Body of pancreas (tissue), 4 donors: ENCODE data around the gene CTSE. TPM values are rescaled to one million over a fixed set of nuclear protein-coding genes. Genes with fewer than 3 reads are reported as not detected.

Source experiments
- ATAC-seq: fragments of 150-250 bp; one replicate; pipeline ENCODE4 v1.9.1; 2016
- DNase-seq, 4 donors: peaks; one replicate each; pipeline ENCODE4 v3.0.0-alpha.2; 2019
- H3K27ac ChIP-seq, 4 donors: fragments of 200-600 bp; sonication (generic); 1 replicate in 3 of 4; 2 replicates in 1 of 4; pipeline versions ENCODE4 v1.5.1 to v1.6.1; 2016 to 2019; ENCODE audit warnings: mild to moderate bottlenecking in 1 of 4, mixed read lengths in 1 of 4, moderate library complexity in 1 of 4
- H3K27me3 ChIP-seq, 2 donors: fragments of 200-600 bp; sonication (generic); one replicate each; pipeline ENCODE4 v1.6.0; 2016; ENCODE audit warnings: mild to moderate bottlenecking in 1 of 2
- H3K36me3 ChIP-seq, 2 donors: fragments of 200-600 bp; sonication (generic); replicated peaks in 1 of 2; 2 replicates each; pipeline ENCODE4 v1.5.1; 2016; ENCODE audit warnings: low read depth in 2 of 2; ENCODE audit not compliant: insufficient read depth in 1 of 2
- H3K4me1 ChIP-seq: fragments of 200-600 bp; sonication (generic); one replicate; pipeline ENCODE4 v1.6.0; 2016
- H3K4me3 ChIP-seq, 2 donors: fragments of 200-600 bp; sonication (generic); 1 replicate in 1 of 2; 2 replicates in 1 of 2; pipeline ENCODE4 v1.5.1; 2016 to 2019
- H3K9me3 ChIP-seq, 3 donors: fragments of 200-600 bp; sonication (generic); 1 replicate in 2 of 3; 2 replicates in 1 of 3; pipeline ENCODE4 v1.5.1; 2016
- CTCF ChIP-seq, 7 experiments: fragments of 450-650 bp in 4 of 7; fragments of 200-600 bp in 3 of 7; sonication (generic) in 3 of 7; IDR thresholded peaks; one replicate each; pipeline ENCODE4 v1.5.1; 2016 to 2019; ENCODE audit warnings: antibody characterized with exemption in 7 of 7
- POLR2A ChIP-seq, 3 donors: fragments of 450-650 bp; IDR thresholded peaks; one replicate each; pipeline ENCODE4 v1.6.1; 2016; ENCODE audit warnings: antibody characterized with exemption in 3 of 3, mild to moderate bottlenecking in 2 of 3
- WGBS, 2 donors: methylation state at CpG; one replicate each; pipeline ENCODE4 v1.1.5; 2017; 5-methylcytosine and 5-hydroxymethylcytosine counted together
- intact Hi-C: fragments of 100-400 bp; cut with DNase I; formaldehyde crosslinking; loops from one replicate; pipeline ENCODE4 v1.15.1; 2023
- total RNA-seq, 2 donors: library from RNA; depleted of rRNA; stranded (reverse); fragments of >200 nt; gene quantifications; one replicate each; pipeline ENCODE4 v1.1.0, GENCODE V29; 2016

The CTSE gene
- total RNA-seq, 2 donors from 2014 or later: 4.9 to 28.3 TPM

GRCh38 chr1:206040328-206040727 lies 16.6 kb upstream of the CTSE start:
- intact Hi-C loops: no loop called here
- H3K27ac ChIP-seq: no peak overlapping the region
- DNase-seq (no peak), ATAC-seq (no peak)
- no peak overlapping the region for H3K4me3 ChIP-seq
- no peak for TF ChIP-seq CTCF (IDR thresholded peaks at IDR 0.05)
- TF ChIP-seq POLR2A (IDR thresholded peaks at IDR 0.05): no peak
- no peaks in the 10 kb centered on the region for H3K36me3 ChIP-seq
- 62 to 66% methylated on average over 5 of the region's 5 CpGs for WGBS, 2 donors
- peaks cover 0 to 3% of the 10 kb centered on the region in 2 donors for H3K27me3 ChIP-seq
- no peaks in the 10 kb centered on the region for H3K9me3 ChIP-seq
- no peaks in the 10 kb centered on the region for H3K4me1 ChIP-seq

- intact Hi-C loops: no loop called here
- ATAC-seq (no peak), DNase-seq (no peak)
- Histone ChIP-seq H3K4me1 (no peaks in the 10 kb centered on the region), H3K9me3 (no peaks in the 10 kb centered on the region), H3K4me3 (no peak overlapping the region), H3K27me3 (peaks cover 0 to 3% of the 10 kb centered on the region in 2 donors), H3K27ac (no peak overlapping the region), H3K36me3 (no peaks in the 10 kb centered on the region)
- 47 to 57% methylated on average over 7 of the region's 7 CpGs for WGBS, 2 donors
- no peak for TF ChIP-seq POLR2A (IDR thresholded peaks at IDR 0.05)
- no peak for TF ChIP-seq CTCF (IDR thresholded peaks at IDR 0.05)
Observed at GRCh38 chr1:206039046-206039973, 15.6 kb upstream of the CTSE start.

- TF ChIP-seq POLR2A (IDR thresholded peaks at IDR 0.05): no peak
- no peak for TF ChIP-seq CTCF (IDR thresholded peaks at IDR 0.05)
- no peak for DNase-seq
- no peak overlapping the region for H3K27ac ChIP-seq
- no peak for ATAC-seq
- H3K27me3 ChIP-seq: peaks cover 0 to 3% of the 10 kb centered on the region in 2 donors
- no peak overlapping the region for H3K4me3 ChIP-seq
- no peaks in the 10 kb centered on the region for H3K9me3 ChIP-seq
- intact Hi-C loops: no loop called here
- WGBS, 2 donors: 82 to 86% methylated on average over 9 of the region's 9 CpGs
- no peaks in the 10 kb centered on the region for H3K4me1 ChIP-seq
- no peaks in the 10 kb centered on the region for H3K36me3 ChIP-seq
Observed at GRCh38 chr1:206037581-206037980, 13.9 kb upstream of the CTSE start.

GRCh38 chr1:206036663-206037455 lies 13.2 kb upstream of the CTSE start:
- TF ChIP-seq CTCF (IDR thresholded peaks at IDR 0.05): no peak
- H3K9me3 ChIP-seq: no peaks in the 10 kb centered on the region
- WGBS, 2 donors: 40 to 53% methylated on average over 2 of the region's 2 CpGs
- intact Hi-C loops: no loop called here
- H3K4me3 ChIP-seq: no peak overlapping the region
- H3K36me3 ChIP-seq: no peaks in the 10 kb centered on the region
- H3K27me3 ChIP-seq: peaks cover 0 to 3% of the 10 kb centered on the region in 2 donors
- H3K4me1 ChIP-seq: no peaks in the 10 kb centered on the region
- ATAC-seq (no peak), DNase-seq (no peak)
- no peak overlapping the region for H3K27ac ChIP-seq
